ENCODE results near the gene SELENON. TPM values are rescaled to one million over a fixed set of nuclear protein-coding genes. Genes with fewer than 3 reads are reported as not detected.

The SELENON gene
- total and polyA plus RNA-seq, 2 of the 13 experiments (the other 11 are each of a cell fraction or from before 2014, with no cell fraction given), result 3.8 to 8.0 TPM

- peaks cover 3 to 35% of the 10 kb centered on the region in 2 experiments for H3K27me3 ChIP-seq (ENCODE audit: control insufficient read depth in 1 of 2, insufficient read depth in 2 of 2, low read length in 2 of 2)
- H3K4me2 ChIP-seq (ENCODE audit: low read depth, low read length), result peak overlapping the region; percentile 93
- no TSS peak for BruUV-seq (replicated peaks)
- 23% methylated on average over 10 of the region's 16 CpGs for WGBS (ENCODE audit: low lambda C conversion rate)
- FAIRE-seq (no peak), DNase-seq (ENCODE audit: low spot score) (no peak), ATAC-seq (peak; percentile 24)
- in situ Hi-C loops (cut with HindIII; ENCODE audit: extremely low pct_ligation_motif_present, low pct_unique_long_range_greater_than_20kb) (no loop called here), intact Hi-C loops (cut with micrococcal nuclease; ENCODE audit: unreplicated experiment) (loop anchor here (10.0 kb wide), 1 partner anchor 80 kb away; no protein-coding TSS in a partner anchor)
- ChIA-PET POLR2A (interaction anchor here (1.2 kb wide), 1 partner anchor 24 kb away, joined by 3 read pairs; no protein-coding TSS in a partner anchor), CTCF (ENCODE audit: low intra/inter-chr PET ratio, low total read pairs) (interaction anchor here (1.2 kb wide), 1 partner anchor 16 kb away, joined by 3 read pairs; no protein-coding TSS in a partner anchor)
- H3K9me3 ChIP-seq (ENCODE audit: low read length), result no peaks in the 10 kb centered on the region
- H3K4me1 ChIP-seq (ENCODE audit: insufficient read depth, low read length), result peaks cover 62% of the 10 kb centered on the region
- H3K27ac ChIP-seq (ENCODE audit: extremely low read length, insufficient read depth, low read length), result no peak overlapping the region
- no peaks in the 10 kb centered on the region for H3K79me2 ChIP-seq (ENCODE audit: insufficient read depth, low read length)
- no peak overlapping the region for H2AFZ ChIP-seq (ENCODE audit: low read length)
- H3K4me3 ChIP-seq (replicated peaks in 1 of 3; ENCODE audit: insufficient read depth in 1 of 3, low read depth in 2 of 3, low read length in 3 of 3), result peak overlapping the region in 1 of 3 experiments; percentile 4; a peak in 1 of 6 replicates
- H3K9ac ChIP-seq (ENCODE audit: insufficient read depth, low read depth, low read length), result no peak overlapping the region
- H3K36me3 ChIP-seq (replicated peaks in 1 of 2; ENCODE audit: control insufficient read depth in 1 of 2, insufficient read depth in 2 of 2, low read length in 2 of 2), result no peaks in the 10 kb centered on the region
- H4K20me1 ChIP-seq (ENCODE audit: insufficient read depth, low read length), result no peaks in the 10 kb centered on the region
- no peak for TF ChIP-seq CEBPG (CRISPR knock-in tag; IDR thresholded peaks at IDR 0.05)
- no peak for TF ChIP-seq TOE1 (CRISPR knock-in tag; IDR thresholded peaks at IDR 0.05)
- TF ChIP-seq ZNF598 (CRISPR knock-in tag; IDR thresholded peaks at IDR 0.05; ENCODE audit: borderline replicate concordance), result 0 out of 2 replicates have a peak, but pooled peaks have one; percentile 52
- TF ChIP-seq ATF1 (CRISPR knock-in tag; IDR thresholded peaks at IDR 0.05), result no peak
- TF ChIP-seq CREB1 (IDR thresholded peaks at IDR 0.05), result no peak
- no peak for TF ChIP-seq CREB1 (CRISPR knock-in tag; IDR thresholded peaks at IDR 0.05)
- no peak for TF ChIP-seq TCF7 (IDR thresholded peaks at IDR 0.05; ENCODE audit: low read depth)
- TF ChIP-seq IKZF5 (CRISPR knock-in tag; IDR thresholded peaks at IDR 0.05), result no peak
- TF ChIP-seq, protein P1, sequence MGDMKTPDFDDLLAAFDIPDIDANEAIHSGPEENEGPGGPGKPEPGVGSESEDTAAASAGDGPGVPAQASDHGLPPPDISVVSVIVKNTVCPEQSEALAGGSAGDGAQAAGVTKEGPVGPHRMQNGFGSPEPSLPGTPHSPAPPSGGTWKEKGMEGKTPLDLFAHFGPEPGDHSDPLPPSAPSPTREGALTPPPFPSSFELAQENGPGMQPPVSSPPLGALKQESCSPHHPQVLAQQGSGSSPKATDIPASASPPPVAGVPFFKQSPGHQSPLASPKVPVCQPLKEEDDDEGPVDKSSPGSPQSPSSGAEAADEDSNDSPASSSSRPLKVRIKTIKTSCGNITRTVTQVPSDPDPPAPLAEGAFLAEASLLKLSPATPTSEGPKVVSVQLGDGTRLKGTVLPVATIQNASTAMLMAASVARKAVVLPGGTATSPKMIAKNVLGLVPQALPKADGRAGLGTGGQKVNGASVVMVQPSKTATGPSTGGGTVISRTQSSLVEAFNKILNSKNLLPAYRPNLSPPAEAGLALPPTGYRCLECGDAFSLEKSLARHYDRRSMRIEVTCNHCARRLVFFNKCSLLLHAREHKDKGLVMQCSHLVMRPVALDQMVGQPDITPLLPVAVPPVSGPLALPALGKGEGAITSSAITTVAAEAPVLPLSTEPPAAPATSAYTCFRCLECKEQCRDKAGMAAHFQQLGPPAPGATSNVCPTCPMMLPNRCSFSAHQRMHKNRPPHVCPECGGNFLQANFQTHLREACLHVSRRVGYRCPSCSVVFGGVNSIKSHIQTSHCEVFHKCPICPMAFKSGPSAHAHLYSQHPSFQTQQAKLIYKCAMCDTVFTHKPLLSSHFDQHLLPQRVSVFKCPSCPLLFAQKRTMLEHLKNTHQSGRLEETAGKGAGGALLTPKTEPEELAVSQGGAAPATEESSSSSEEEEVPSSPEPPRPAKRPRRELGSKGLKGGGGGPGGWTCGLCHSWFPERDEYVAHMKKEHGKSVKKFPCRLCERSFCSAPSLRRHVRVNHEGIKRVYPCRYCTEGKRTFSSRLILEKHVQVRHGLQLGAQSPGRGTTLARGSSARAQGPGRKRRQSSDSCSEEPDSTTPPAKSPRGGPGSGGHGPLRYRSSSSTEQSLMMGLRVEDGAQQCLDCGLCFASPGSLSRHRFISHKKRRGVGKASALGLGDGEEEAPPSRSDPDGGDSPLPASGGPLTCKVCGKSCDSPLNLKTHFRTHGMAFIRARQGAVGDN (CRISPR knock-in tag; IDR thresholded peaks at IDR 0.05), result peak; percentile 25; the same call in 1 of the 2 replicates
- no peak for TF ChIP-seq ASH2L (IDR thresholded peaks at IDR 0.05; ENCODE audit: insufficient read length, low read depth, low read length)
- TF ChIP-seq ELF4 (CRISPR knock-in tag; IDR thresholded peaks at IDR 0.05; ENCODE audit: borderline replicate concordance), result no peak
- no peak for TF ChIP-seq POLR2AphosphoS2 (IDR thresholded peaks at IDR 0.05; ENCODE audit: low read depth, low read length)
- no peak for TF ChIP-seq PHF21A (CRISPR knock-in tag; IDR thresholded peaks at IDR 0.05)
- TF ChIP-seq, protein P2, sequence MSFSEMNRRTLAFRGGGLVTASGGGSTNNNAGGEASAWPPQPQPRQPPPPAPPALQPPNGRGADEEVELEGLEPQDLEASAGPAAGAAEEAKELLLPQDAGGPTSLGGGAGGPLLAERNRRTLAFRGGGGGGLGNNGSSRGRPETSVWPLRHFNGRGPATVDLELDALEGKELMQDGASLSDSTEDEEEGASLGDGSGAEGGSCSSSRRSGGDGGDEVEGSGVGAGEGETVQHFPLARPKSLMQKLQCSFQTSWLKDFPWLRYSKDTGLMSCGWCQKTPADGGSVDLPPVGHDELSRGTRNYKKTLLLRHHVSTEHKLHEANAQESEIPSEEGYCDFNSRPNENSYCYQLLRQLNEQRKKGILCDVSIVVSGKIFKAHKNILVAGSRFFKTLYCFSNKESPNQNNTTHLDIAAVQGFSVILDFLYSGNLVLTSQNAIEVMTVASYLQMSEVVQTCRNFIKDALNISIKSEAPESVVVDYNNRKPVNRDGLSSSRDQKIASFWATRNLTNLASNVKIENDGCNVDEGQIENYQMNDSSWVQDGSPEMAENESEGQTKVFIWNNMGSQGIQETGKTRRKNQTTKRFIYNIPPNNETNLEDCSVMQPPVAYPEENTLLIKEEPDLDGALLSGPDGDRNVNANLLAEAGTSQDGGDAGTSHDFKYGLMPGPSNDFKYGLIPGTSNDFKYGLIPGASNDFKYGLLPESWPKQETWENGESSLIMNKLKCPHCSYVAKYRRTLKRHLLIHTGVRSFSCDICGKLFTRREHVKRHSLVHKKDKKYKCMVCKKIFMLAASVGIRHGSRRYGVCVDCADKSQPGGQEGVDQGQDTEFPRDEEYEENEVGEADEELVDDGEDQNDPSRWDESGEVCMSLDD (CRISPR knock-in tag; IDR thresholded peaks at IDR 0.05; ENCODE audit: borderline replicate concordance), result no peak
- peak; percentile 36; the same call in 1 of the 2 replicates for TF ChIP-seq NRL (CRISPR knock-in tag; IDR thresholded peaks at IDR 0.05; ENCODE audit: borderline replicate concordance)
These were observed 24.8 kb upstream of the SELENON start for GRCh38 chr1:25774921-25775771.
